ENCODE measurements around the gene PDCD11.

PDCD11 gene

GRCh38 chr10:103456074-103456660 lies 59.7 kb downstream of the PDCD11 start:
- no peaks in the 10 kb centered on the region for H3K36me3 ChIP-seq (ENCODE audit: control insufficient read depth, insufficient read depth, low read length)
- no peaks in the 10 kb centered on the region for H3K27me3 ChIP-seq (ENCODE audit: control insufficient read depth, insufficient read depth, low read length)
- no peak overlapping the region for H3K27ac ChIP-seq (ENCODE audit: low read depth, low read length)
- no peak overlapping the region for H3K4me3 ChIP-seq (ENCODE audit: low read length)
- no peaks in the 10 kb centered on the region for H3K4me1 ChIP-seq (ENCODE audit: control insufficient read depth, insufficient read depth, low read length)
- no peak overlapping the region for H3K9ac ChIP-seq (ENCODE audit: low read length)

DNA sequence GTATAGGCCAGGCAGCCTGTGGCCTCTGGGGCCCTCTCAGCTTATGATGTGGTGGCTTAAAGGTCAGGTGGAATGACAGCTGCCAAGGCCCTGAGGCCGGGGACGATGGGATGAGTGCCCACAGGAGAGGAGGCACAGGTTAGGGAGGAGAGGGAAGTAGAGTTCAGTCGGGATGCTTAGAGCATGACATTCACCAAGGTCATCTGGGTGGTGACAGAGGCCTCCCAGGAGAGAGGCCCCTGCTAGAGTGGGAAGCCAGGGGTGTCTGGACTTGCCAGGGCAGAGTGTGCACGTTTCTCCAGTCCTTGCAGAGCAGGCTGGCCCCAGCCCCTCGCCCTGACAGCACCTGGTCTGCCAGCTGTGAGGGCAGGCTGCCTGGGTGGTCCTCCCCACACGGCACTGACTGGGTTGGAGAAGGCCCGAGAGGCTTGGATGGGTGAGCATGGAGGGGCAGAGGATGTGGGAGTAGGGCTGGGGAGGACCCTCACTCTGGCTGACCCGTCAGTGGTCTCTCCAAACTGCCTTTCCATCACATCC lies 60.8 kb downstream of the PDCD11 start:
- Histone ChIP-seq H3K27me3 (ENCODE audit: control insufficient read depth, insufficient read depth, low read length) (no peaks in the 10 kb centered on the region), H3K4me3 (ENCODE audit: low read length) (no peak overlapping the region), H3K36me3 (ENCODE audit: control insufficient read depth, insufficient read depth, low read length) (no peaks in the 10 kb centered on the region), H3K27ac (ENCODE audit: low read depth, low read length) (no peak overlapping the region), H3K4me1 (ENCODE audit: control insufficient read depth, insufficient read depth, low read length) (no peaks in the 10 kb centered on the region), H3K9ac (ENCODE audit: low read length) (no peak overlapping the region)

DNA sequence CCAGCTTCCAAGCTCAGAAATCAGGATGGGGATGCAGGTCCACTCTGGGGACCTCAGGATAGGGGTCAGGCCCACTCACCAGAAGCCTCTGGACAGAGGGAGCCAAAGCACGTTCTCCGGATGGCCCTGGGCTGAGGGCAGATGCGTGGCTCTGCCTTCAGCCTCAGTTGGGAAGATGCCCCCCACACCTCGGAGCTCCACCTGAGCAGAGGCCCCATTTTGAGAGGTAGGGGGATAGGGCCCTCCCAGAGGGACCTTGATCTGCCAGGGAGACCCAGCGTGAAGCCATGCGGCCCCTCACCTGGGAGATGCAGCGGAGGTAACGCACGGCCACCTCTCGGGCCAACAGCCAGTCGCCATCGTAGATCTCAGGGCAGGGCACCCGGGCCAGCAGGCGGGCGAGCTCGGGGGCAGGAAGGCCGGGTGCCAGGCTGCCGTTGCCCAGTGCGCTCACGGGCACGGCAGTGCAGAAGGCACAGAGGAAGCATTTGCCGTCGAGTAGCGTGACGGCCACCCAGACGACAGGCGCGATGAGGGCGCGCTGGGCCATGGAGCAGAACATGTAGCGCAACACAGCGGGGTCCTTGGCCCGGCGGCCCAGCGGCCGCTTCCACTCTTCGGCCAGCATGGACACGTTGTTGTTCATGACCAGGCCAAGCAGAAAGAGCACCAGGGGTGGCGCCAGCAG lies 61.6 kb downstream of the PDCD11 start:
- no peaks in the 10 kb centered on the region for H3K36me3 ChIP-seq (ENCODE audit: control insufficient read depth, insufficient read depth, low read length)
- H3K4me1 ChIP-seq (ENCODE audit: control insufficient read depth, insufficient read depth, low read length): no peaks in the 10 kb centered on the region
- no peaks in the 10 kb centered on the region for H3K27me3 ChIP-seq (ENCODE audit: control insufficient read depth, insufficient read depth, low read length)
- no peak overlapping the region for H3K27ac ChIP-seq (ENCODE audit: low read depth, low read length)
- no peak overlapping the region for H3K4me3 ChIP-seq (ENCODE audit: low read length)
- H3K9ac ChIP-seq (ENCODE audit: low read length): no peak overlapping the region

DNA sequence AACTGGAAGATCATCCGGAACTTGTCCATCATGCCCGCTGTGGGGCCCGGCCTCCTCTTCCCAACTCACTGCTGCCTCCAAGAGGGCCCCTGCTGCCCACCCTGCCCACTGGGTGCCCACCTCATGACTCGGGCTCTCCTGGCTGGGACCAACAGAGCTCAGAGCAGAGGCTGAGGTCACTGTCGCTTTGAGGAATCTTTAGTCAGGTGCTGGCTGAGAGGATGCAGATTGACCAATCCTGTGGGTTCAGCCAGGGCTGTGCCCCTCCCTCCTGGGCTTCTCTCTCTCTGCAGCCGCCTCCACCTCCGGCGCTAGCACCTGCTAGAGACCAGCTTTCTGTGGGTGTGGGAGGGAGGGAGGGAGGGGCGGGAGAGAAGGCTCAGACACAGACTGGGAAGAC lies 62.3 kb downstream of the PDCD11 start, which contains the start of gene CALHM1:
Gene CALHM1, minus strand, starts transcription at position 181 of the 400 bp plus-strand sequence. Its CDS starts 149 bp downstream, at position 32.
- Histone ChIP-seq H3K4me1 (ENCODE audit: control insufficient read depth, insufficient read depth, low read length) (no peaks in the 10 kb centered on the region), H3K27me3 (ENCODE audit: control insufficient read depth, insufficient read depth, low read length) (no peaks in the 10 kb centered on the region), H3K4me3 (ENCODE audit: low read length) (no peak within 1 kb of the TSS), H3K36me3 (ENCODE audit: control insufficient read depth, insufficient read depth, low read length) (no peaks in the 10 kb centered on the region), H3K9ac (ENCODE audit: low read length) (no peak within 1 kb of the TSS), H3K27ac (ENCODE audit: low read depth, low read length) (no peak within 1 kb of the TSS)

DNA sequence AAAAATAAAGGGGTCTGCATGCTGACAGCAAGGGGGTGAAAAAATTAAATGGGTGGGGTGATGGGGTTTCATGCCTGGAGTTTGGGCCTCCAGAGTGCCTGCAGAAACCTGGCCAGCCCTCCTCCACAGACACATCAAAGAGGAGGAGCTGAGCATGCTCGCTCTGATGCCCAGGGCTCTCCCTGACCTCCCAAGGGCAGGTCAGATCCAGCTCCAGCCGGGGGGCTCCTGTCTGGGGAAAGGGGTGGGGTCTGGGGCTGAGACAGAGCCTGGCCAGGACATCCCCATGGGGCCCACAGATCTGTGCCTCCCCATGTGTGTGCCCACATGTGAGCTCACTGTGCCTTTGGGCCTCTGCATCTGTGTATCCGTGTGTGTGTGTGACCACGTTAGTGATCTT lies 63.2 kb downstream of the PDCD11 start:
- Histone ChIP-seq H3K9ac (ENCODE audit: low read length) (no peak overlapping the region), H3K27me3 (ENCODE audit: control insufficient read depth, insufficient read depth, low read length) (no peaks in the 10 kb centered on the region), H3K4me1 (ENCODE audit: control insufficient read depth, insufficient read depth, low read length) (no peaks in the 10 kb centered on the region), H3K36me3 (ENCODE audit: control insufficient read depth, insufficient read depth, low read length) (no peaks in the 10 kb centered on the region), H3K4me3 (ENCODE audit: low read length) (no peak overlapping the region), H3K27ac (ENCODE audit: low read depth, low read length) (no peak overlapping the region)

- no peaks in the 10 kb centered on the region for H3K36me3 ChIP-seq (ENCODE audit: control insufficient read depth, insufficient read depth, low read length)
- H3K4me1 ChIP-seq (ENCODE audit: control insufficient read depth, insufficient read depth, low read length): no peaks in the 10 kb centered on the region
- H3K27ac ChIP-seq (ENCODE audit: low read depth, low read length): no peak overlapping the region
- H3K4me3 ChIP-seq (ENCODE audit: low read length): no peak overlapping the region
- H3K27me3 ChIP-seq (ENCODE audit: control insufficient read depth, insufficient read depth, low read length): no peaks in the 10 kb centered on the region
- no peak overlapping the region for H3K9ac ChIP-seq (ENCODE audit: low read length)
Observed at GRCh38 chr10:103463499-103463898, 67.1 kb downstream of the PDCD11 start.

- no peak overlapping the region for H3K27ac ChIP-seq (ENCODE audit: low read depth, low read length)
- no peaks in the 10 kb centered on the region for H3K4me1 ChIP-seq (ENCODE audit: control insufficient read depth, insufficient read depth, low read length)
- no peak overlapping the region for H3K9ac ChIP-seq (ENCODE audit: low read length)
Observed at GRCh38 chr10:103465411-103466179, 69.2 kb downstream of the PDCD11 start.

GRCh38 chr10:103466734-103467133 lies 70.3 kb downstream of the PDCD11 start:
- Histone ChIP-seq H3K4me3 (ENCODE audit: low read length) (no peak overlapping the region), H3K36me3 (ENCODE audit: control insufficient read depth, insufficient read depth, low read length) (no peaks in the 10 kb centered on the region), H3K27ac (ENCODE audit: low read depth, low read length) (no peak overlapping the region), H3K4me1 (ENCODE audit: control insufficient read depth, insufficient read depth, low read length) (no peaks in the 10 kb centered on the region), H3K27me3 (ENCODE audit: control insufficient read depth, insufficient read depth, low read length) (no peaks in the 10 kb centered on the region), H3K9ac (ENCODE audit: low read length) (no peak overlapping the region)

More at GRCh38 chr10:103465411-103466179, 69.2 kb downstream of the PDCD11 start:
- Histone ChIP-seq H3K27me3 (ENCODE audit: control insufficient read depth, insufficient read depth, low read length) (no peaks in the 10 kb centered on the region), H3K4me3 (ENCODE audit: low read length) (no peak overlapping the region), H3K36me3 (ENCODE audit: control insufficient read depth, insufficient read depth, low read length) (no peaks in the 10 kb centered on the region)

DNA sequence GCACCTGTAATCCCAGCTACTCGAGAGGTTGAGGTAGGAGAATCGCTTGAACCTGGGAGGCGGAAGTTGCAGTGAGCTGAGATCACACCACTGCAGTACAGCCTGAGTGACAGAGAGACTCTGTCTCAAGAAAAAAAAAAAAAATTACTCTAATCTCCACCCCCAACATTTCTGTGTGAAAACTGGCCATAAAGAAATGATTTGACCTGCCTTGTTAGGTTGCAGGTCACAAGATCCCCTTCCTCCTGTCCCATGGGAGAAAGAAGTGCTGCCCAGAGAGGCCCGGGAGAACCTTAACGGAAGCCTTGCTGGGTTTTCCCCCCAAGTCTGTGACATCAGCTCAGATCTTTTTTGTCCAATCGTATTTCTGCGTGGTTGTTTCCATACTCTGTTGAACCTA lies 71.0 kb downstream of the PDCD11 start:
- Histone ChIP-seq H3K4me3 (ENCODE audit: low read length) (no peak overlapping the region), H3K36me3 (ENCODE audit: control insufficient read depth, insufficient read depth, low read length) (no peaks in the 10 kb centered on the region), H3K4me1 (ENCODE audit: control insufficient read depth, insufficient read depth, low read length) (no peaks in the 10 kb centered on the region), H3K27ac (ENCODE audit: low read depth, low read length) (no peak overlapping the region), H3K9ac (ENCODE audit: low read length) (no peak overlapping the region), H3K27me3 (ENCODE audit: control insufficient read depth, insufficient read depth, low read length) (no peaks in the 10 kb centered on the region)

- no peaks in the 10 kb centered on the region for H3K27me3 ChIP-seq (ENCODE audit: control insufficient read depth, insufficient read depth, low read length)
- H3K9ac ChIP-seq (ENCODE audit: low read length): no peak overlapping the region
- H3K4me1 ChIP-seq (ENCODE audit: control insufficient read depth, insufficient read depth, low read length): no peaks in the 10 kb centered on the region
Observed at GRCh38 chr10:103469201-103469600, 72.8 kb downstream of the PDCD11 start.

DNA sequence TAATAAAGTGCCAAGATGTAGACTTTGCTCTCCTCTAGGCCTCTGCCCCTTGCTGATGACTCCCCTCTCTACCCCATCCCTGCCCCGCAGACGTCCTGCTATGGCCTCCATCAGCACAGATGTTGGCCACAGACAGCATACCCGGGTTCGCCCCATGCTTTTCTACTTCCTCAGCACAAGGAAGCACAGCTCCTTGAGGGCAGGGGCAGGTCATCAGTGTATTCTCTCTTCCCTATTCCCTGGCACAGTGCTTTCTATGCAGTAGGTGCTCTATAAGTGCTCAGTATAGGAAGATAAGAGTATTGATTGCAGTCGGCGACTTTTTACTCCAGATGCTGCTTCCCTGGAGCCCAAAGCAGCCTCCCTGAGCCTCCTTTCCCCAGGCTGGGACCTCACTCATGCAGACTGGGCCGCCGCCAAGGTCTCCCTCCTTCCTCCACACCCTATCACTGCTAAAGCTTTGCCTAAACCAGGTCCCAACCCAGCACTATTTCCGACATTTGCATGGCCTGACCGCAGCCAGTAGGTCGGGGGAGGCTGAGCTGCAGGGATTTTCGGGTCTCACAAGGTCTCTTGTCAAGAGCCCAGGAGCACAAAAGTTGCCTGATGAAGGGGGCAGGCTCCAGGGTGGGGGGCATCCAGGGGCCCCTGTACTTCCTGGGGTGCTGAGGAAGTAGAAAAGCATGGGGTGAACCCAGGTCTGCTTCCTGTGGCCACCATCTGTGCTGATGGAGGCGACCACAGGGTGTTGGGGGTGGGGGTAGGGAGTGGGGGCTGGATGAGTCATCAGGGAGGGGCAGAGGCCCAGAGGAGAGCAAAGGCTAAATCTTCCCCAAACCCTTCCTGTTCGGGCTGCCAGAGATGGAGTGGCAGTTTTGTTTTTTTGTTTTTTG lies 74.6 kb downstream of the PDCD11 start:
- H3K27me3 ChIP-seq (ENCODE audit: control insufficient read depth, insufficient read depth, low read length): no peaks in the 10 kb centered on the region
- H3K27ac ChIP-seq (ENCODE audit: low read depth, low read length): no peak overlapping the region
- H3K4me3 ChIP-seq (ENCODE audit: low read length): no peak overlapping the region
- no peaks in the 10 kb centered on the region for H3K36me3 ChIP-seq (ENCODE audit: control insufficient read depth, insufficient read depth, low read length)
- H3K4me1 ChIP-seq (ENCODE audit: control insufficient read depth, insufficient read depth, low read length): no peaks in the 10 kb centered on the region
- no peak overlapping the region for H3K9ac ChIP-seq (ENCODE audit: low read length)

More at GRCh38 chr10:103469201-103469600, 72.8 kb downstream of the PDCD11 start:
- Histone ChIP-seq H3K4me3 (ENCODE audit: low read length) (no peak overlapping the region), H3K27ac (ENCODE audit: low read depth, low read length) (no peak overlapping the region), H3K36me3 (ENCODE audit: control insufficient read depth, insufficient read depth, low read length) (no peaks in the 10 kb centered on the region)

DNA sequence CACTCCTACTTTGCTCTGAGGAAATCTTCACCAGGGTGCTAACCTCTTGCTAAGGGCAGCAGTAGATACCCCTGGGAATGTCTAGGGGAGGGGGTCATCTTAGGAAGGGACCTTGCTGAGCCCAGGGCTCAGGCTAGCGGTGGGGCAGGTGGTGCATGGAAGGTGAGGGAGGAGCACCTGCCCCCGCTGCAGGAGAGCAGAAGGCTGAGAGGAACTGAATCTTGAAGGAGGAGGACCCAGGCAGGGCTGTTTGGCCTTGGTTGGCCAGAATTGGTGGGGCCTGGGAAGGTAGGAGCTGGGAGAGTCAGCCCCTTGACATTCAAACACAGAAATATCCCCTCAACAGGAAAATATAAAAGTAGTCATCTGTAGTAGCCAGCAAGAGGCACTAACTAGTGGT lies 75.6 kb downstream of the PDCD11 start:
- Histone ChIP-seq H3K4me1 (ENCODE audit: control insufficient read depth, insufficient read depth, low read length) (no peaks in the 10 kb centered on the region), H3K36me3 (ENCODE audit: control insufficient read depth, insufficient read depth, low read length) (no peaks in the 10 kb centered on the region), H3K4me3 (ENCODE audit: low read length) (no peak overlapping the region), H3K27ac (ENCODE audit: low read depth, low read length) (no peak overlapping the region), H3K27me3 (ENCODE audit: control insufficient read depth, insufficient read depth, low read length) (no peaks in the 10 kb centered on the region), H3K9ac (ENCODE audit: low read length) (no peak overlapping the region)
